ENCODE results near the gene CCNL2. TPM values are rescaled to one million over a fixed set of nuclear protein-coding genes. Genes with fewer than 3 reads are reported as not detected.
A peak's percentile ranks its signal among the peaks of the same experiment; 100 is the strongest.

CCNL2 gene
- total RNA-seq, 1 donor from 2014 or later = 261 TPM

GRCh38 chr1:1422465-1423244 is 23.5 kb upstream of the CCNL2 start:
- Mint-ChIP-seq H3K36me3 (ENCODE audit: low read depth) (no peaks in the 10 kb centered on the region), H3K4me3 (peak overlapping the region; percentile 64), H3K4me1 (peaks cover 30% of the 10 kb centered on the region), H3K27ac (ENCODE audit: unreplicated experiment) (no peak overlapping the region), H3K9me3 (no peaks in the 10 kb centered on the region), H3K27me3 (ENCODE audit: low read depth) (peaks cover 11% of the 10 kb centered on the region)
- TF ChIP-seq CTCF (conservative IDR thresholded peaks at IDR 0.05) = no peak
- DNase-seq (ENCODE audit: low read depth, low spot score) = no peak

GRCh38 chr1:1421907-1422464 is 22.9 kb upstream of the CCNL2 start:
- Mint-ChIP-seq H3K27ac (ENCODE audit: unreplicated experiment) (no peak overlapping the region), H3K4me1 (peaks cover 31% of the 10 kb centered on the region), H3K36me3 (ENCODE audit: low read depth) (no peaks in the 10 kb centered on the region), H3K27me3 (ENCODE audit: low read depth) (peaks cover 11% of the 10 kb centered on the region), H3K4me3 (no peak overlapping the region), H3K9me3 (no peaks in the 10 kb centered on the region)
- TF ChIP-seq CTCF (conservative IDR thresholded peaks at IDR 0.05) = no peak
- no peak for DNase-seq (ENCODE audit: low read depth, low spot score)

DNA sequence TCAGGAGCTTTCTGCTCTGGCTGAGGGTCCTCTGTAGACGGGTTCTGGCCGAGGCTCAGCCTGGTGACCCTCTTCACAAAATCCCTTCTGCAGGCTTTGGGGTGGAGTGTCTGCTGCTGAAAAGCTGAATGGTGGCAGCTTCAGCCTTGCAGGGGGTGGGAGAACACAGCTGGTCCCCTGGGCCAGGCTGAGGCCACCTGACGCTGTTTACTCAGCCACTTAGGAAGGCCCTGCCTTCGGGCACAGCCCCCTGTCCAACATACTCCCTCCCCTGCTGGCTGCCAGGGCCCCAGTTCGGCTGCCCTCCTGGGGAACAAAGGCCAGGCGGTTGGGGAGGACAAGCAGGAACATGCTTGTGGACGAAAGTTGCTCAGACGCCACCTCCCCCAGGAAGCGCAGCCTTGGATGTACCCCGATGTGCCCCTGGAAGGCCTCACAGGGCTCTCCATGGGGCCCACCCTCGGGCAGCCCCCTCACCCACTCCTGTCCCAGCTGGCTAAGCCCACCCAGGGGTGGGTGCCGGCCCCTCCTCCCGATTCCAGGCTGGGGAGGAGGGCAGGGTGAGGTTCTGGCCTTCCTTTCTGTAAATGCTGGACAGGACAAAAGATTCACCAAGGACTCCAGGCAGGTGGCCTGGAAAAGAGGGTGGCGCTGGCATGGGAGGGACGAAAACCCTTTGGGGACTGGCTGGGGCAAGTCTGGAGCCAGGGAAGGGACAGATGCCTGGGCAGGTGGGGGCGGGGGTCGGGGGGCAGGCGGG is 22.2 kb upstream of the CCNL2 start, which contains the start of gene ANKRD65:
Gene ANKRD65, minus strand, starts transcription at position 130 of the 760 bp plus-strand sequence. CDS start 271 bp downstream, outside the sequence.
- Mint-ChIP-seq H3K27me3 (ENCODE audit: low read depth) (peaks cover 11% of the 10 kb centered on the region), H3K4me1 (peaks cover 29% of the 10 kb centered on the region)
- TF ChIP-seq CTCF (conservative IDR thresholded peaks at IDR 0.05) = no peak

DNA sequence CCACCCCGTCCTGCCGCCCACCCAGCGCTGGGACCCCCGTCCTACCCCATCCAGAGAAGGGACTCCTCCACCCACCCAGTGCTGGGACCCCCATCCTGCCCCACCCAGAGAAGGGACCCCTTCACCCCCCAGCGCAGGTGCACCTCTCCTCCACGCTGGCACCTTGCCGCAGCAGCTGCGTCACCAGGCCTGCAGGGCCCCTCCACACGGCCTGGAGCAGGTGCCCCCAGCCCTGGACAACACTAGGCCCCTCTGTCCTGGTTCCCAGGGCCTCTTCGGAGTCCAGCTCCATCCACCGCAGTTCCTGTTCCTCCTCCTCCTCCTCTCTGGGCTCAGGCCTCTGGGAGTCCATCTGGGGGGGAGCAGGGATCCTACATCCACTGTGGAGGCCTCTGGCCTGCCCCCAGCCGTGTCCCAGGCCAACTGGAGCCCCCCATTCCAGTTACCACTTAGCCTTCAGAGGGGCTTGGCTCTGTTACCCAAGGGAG is 21.6 kb upstream of the CCNL2 start:
- TF ChIP-seq CTCF (conservative IDR thresholded peaks at IDR 0.05) = no peak
- Mint-ChIP-seq H3K4me1 (peaks cover 28% of the 10 kb centered on the region), H3K4me3 (no peak overlapping the region), H3K36me3 (ENCODE audit: low read depth) (no peaks in the 10 kb centered on the region), H3K9me3 (no peaks in the 10 kb centered on the region), H3K27me3 (ENCODE audit: low read depth) (peaks cover 11% of the 10 kb centered on the region), H3K27ac (ENCODE audit: unreplicated experiment) (no peak overlapping the region)
- DNase-seq (ENCODE audit: low read depth, low spot score) = no peak

More for the DNA sequence above, 22.2 kb upstream of the CCNL2 start, which contains the start of gene ANKRD65:
- no peak for DNase-seq (ENCODE audit: low read depth, low spot score)
- no peaks in the 10 kb centered on the region for H3K9me3 Mint-ChIP-seq
- H3K27ac Mint-ChIP-seq (ENCODE audit: unreplicated experiment) = no peak within 1 kb of the TSS
- no peak within 1 kb of the TSS for H3K4me3 Mint-ChIP-seq
- no peaks in the 10 kb centered on the region for H3K36me3 Mint-ChIP-seq (ENCODE audit: low read depth)

DNA sequence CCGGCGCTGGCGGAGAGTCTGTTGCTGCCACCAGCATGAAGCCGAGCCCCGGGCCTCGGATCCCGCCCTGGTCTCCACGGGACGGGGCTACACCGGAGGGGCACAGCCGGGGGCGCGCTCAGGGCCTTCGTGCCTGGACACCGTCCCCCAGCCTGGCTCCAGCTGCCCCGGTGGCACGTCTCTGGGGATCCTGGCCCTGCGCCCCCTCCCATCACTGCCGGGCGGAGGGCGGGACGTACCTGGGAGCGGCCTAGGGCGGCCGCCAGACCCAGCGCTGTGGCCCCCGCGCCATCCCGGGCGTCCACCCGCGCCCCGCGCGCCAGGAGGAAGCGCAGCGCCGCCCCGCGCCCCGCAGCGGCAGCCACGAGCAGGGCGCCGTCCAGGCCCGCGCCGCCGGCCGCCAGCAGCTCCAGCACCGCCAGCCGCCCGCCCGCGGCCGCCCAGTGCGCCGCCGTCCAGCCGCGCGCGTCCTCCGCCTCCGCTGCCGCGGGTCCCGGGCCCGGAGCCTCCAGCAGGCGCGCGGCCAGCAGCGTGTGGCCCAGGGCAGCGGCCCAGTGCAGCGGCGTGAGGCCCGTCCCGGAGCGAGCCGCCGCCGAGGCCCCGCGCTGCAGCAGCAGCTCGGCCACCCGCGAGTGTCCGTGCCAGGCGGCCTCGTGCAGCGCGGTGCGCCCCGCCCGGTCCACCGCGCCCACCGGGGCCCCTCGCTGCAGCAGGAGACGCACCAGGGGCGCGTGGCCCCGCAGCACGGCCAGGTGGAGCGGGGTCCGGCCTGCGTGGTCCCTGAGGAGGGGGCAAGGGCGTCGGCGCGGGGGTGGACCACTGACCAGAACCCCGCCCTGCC is 20.9 kb upstream of the CCNL2 start:
- no peak for TF ChIP-seq CTCF (conservative IDR thresholded peaks at IDR 0.05)
- no peak overlapping the region for H3K27ac Mint-ChIP-seq (ENCODE audit: unreplicated experiment)

More for the DNA sequence above, 20.9 kb upstream of the CCNL2 start:
- H3K4me1 Mint-ChIP-seq = peaks cover 28% of the 10 kb centered on the region
- no peak overlapping the region for H3K4me3 Mint-ChIP-seq
- H3K27me3 Mint-ChIP-seq (ENCODE audit: low read depth) = peaks cover 11% of the 10 kb centered on the region
- H3K36me3 Mint-ChIP-seq (ENCODE audit: low read depth) = no peaks in the 10 kb centered on the region
- no peak for DNase-seq (ENCODE audit: low read depth, low spot score)
- no peaks in the 10 kb centered on the region for H3K9me3 Mint-ChIP-seq

Data from neural crest cell (in vitro differentiated cells).